ENCODE measurements around the gene ZBTB24.
"Not testable (repeated sequence)": the region's sequence is repeated elsewhere in the genome, so short reads cannot be mapped to it uniquely, and the experiment has no call there.

Gene ZBTB24

GRCh38 chr6:109482905-109483734 lies at the start of gene ZBTB24:
ZBTB24 (minus strand) TSS chr6:109483219; CDS start chr6:109482026, 1,193 bp downstream.
- DNase-seq (ENCODE audit: low read depth in 2 of 2), result peak; percentile 80 to 85

DNA sequence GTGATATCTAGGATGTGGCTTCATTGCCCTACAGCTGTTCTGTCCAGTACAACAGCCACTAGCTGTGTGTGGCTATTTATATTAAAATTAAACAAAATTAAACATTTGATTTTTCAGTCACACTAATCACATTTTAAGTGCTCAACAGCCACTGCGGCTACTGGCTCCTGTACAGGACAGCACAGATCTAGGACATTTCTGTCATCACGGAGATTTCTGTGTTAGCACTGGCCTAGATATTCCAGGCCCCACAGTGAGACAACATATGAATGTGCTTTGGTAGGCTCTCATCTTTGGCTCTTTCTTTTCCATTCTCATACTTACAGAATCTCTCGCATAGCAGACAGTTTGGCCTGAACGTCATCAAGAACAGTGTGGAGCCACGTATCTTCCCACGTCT lies 48.4 kb upstream of the ZBTB24 start:
- no peak for DNase-seq (ENCODE audit: low read depth in 2 of 2)

GRCh38 chr6:109527989-109528388 lies 45.0 kb upstream of the ZBTB24 start:
- DNase-seq (ENCODE audit: low read depth in 2 of 2), result no peak

GRCh38 chr6:109526905-109527628 lies 44.0 kb upstream of the ZBTB24 start:
- DNase-seq (ENCODE audit: low read depth in 2 of 2), result peak; percentile 20 to 47

DNA sequence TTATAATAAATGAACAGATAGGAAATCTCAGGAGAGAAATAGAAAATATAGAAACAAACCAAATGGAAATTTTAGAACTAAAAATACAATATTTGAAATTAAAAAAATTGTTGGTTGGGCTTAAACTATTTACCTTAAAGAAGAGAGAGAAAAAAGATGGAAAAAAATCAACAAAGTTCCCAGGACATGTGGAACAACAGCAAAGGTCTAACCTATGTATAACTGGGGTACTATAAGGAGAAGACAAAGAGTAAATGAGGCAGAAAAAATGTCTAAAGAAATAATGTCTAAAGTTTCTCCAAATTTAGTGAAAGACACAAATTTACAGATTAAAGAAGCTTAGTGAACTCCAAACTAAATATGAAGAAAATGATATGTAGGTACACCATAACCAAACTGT lies 41.1 kb upstream of the ZBTB24 start:
- no peak for DNase-seq (ENCODE audit: low read depth in 2 of 2)

- no peak for DNase-seq (ENCODE audit: low read depth in 2 of 2)
Observed at GRCh38 chr6:109523478-109523877, 40.5 kb upstream of the ZBTB24 start.

- DNase-seq (ENCODE audit: low read depth in 2 of 2), result no peak
Observed at GRCh38 chr6:109521080-109521479, 38.1 kb upstream of the ZBTB24 start.

- DNase-seq (ENCODE audit: low read depth in 2 of 2), result not testable (repeated sequence)
Observed at GRCh38 chr6:109519647-109520046, 36.6 kb upstream of the ZBTB24 start.

DNA sequence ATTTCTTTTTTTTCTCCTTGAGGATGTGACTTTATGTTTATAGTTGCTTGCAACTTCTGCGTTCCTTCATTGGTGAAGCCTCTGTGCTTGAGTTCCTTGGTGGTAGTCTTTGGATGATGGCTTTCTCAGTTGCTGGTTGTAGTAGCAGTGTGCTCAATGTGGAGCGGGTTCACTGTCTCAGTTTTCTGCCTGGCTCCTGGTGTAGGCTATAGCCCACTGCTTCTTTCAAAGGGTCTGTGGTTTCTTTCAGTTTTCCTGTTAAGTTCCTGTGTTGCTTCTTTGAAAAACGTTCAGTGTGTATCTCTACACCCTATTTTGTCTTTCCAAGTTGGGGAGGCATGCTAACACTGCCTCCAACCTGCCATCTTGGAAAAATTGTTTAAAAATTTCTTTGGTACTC lies 33.9 kb upstream of the ZBTB24 start:
- no peak for DNase-seq (ENCODE audit: low read depth in 2 of 2)

- DNase-seq (ENCODE audit: low read depth in 2 of 2), result no peak
Observed at GRCh38 chr6:109515781-109516409, 32.9 kb upstream of the ZBTB24 start.

GRCh38 chr6:109514946-109515345 lies 31.9 kb upstream of the ZBTB24 start:
- no peak for DNase-seq (ENCODE audit: low read depth in 2 of 2)

GRCh38 chr6:109513571-109514071 lies 30.6 kb upstream of the ZBTB24 start:
- DNase-seq (ENCODE audit: low read depth in 2 of 2), result no peak

- DNase-seq (ENCODE audit: low read depth in 2 of 2), result no peak
Observed at GRCh38 chr6:109512271-109512817, 29.3 kb upstream of the ZBTB24 start.

GRCh38 chr6:109511832-109512231 lies 28.8 kb upstream of the ZBTB24 start:
- DNase-seq (ENCODE audit: low read depth in 2 of 2), result no peak

GRCh38 chr6:109510358-109510757 lies 27.3 kb upstream of the ZBTB24 start:
- DNase-seq (ENCODE audit: low read depth in 2 of 2), result no peak

- no peak for DNase-seq (ENCODE audit: low read depth in 2 of 2)
Observed at GRCh38 chr6:109508166-109508860, 25.3 kb upstream of the ZBTB24 start.

DNA sequence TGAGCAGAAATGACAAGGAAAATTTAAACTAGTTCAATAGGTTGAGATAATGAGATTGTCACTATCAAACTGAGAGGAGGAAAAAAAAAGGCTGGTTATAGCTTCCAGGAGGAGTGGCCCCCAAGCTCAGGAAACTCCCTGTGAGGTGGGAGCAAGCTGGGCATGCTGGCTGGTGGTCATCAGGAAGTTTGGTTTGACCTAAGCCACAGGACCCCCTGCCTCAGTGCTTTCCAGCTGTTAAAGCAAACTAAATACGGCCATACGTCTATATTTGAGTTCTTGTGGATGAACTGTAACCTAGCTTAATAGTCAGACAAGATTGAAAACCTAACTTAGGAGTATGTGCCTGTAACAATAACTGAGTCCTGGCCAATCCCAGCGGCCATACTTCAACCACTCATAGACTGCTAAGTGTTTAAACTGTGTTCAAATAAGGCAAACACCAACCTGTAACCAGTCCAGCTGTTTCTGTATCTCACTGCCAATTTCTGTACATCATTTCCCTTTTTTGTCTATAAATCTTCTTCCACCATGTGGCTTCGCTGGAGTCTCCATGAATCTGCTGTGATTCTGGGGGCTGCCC lies 24.6 kb upstream of the ZBTB24 start:
- DNase-seq (ENCODE audit: low read depth in 2 of 2), result no peak

GRCh38 chr6:109506841-109507240 lies 23.8 kb upstream of the ZBTB24 start:
- no peak for DNase-seq (ENCODE audit: low read depth in 2 of 2)

GRCh38 chr6:109506314-109506713 lies 23.3 kb upstream of the ZBTB24 start:
- no peak for DNase-seq (ENCODE audit: low read depth in 2 of 2)

GRCh38 chr6:109503327-109504224 lies 20.6 kb upstream of the ZBTB24 start:
- DNase-seq (ENCODE audit: low read depth in 2 of 2), result no peak

Data from activated CD4-positive, alpha-beta T cell treated with anti-CD3 and anti-CD28 coated beads for 24 hours (primary cell).